Caco-2 (cell line): ENCODE data around the gene ELOVL3. TPM values are rescaled to one million over a fixed set of nuclear protein-coding genes. Genes with fewer than 3 reads are reported as not detected.

Experiments
- BruUV-seq: library from RNA; stranded (reverse); fragments of 400-500 nt; replicated peaks from 2 replicates; lab custom pipeline; 2021; lab: Mats Ljungman, UMichigan
- CTCF ChIA-PET: fragments of 300-600 bp; sonication (Branson Sonifier 250); formaldehyde crosslinking; loops from one replicate; lab custom pipeline; 2022; ENCODE audit warnings: antibody characterized with exemption; lab: Charles Lee
- POLR2A ChIA-PET: fragments of 300-600 bp; sonication (Branson Sonifier 250); formaldehyde crosslinking; loops from one replicate; lab custom pipeline; 2022; ENCODE audit warnings: antibody characterized with exemption; lab: Charles Lee
- DNase-seq, 2 experiments: peaks; one replicate each; pipeline versions ENCODE4 v3.0.0 to v3.0.0-alpha.2; 2020 to 2022
- H3K27me3 ChIP-seq: replicated peaks from 2 replicates; pipeline ENCODE4 v1.6.0; 2011; ENCODE audit warnings: low read length; ENCODE audit not compliant: control insufficient read depth, insufficient read depth
- H3K36me3 ChIP-seq: 2 replicates; pipeline ENCODE4 v1.5.1; 2011; ENCODE audit warnings: low read length; ENCODE audit not compliant: control insufficient read depth, insufficient read depth
- H3K4me1 ChIP-seq: fragments of 250-450 bp; sonication (Bioruptor Pico); 2 replicates; pipeline ENCODE4 v1.5.1; 2020; ENCODE audit warnings: mild to moderate bottlenecking
- H3K4me3 ChIP-seq: 2 replicates; pipeline ENCODE4 v1.5.1; 2011; ENCODE audit warnings: low read depth, mild to moderate bottlenecking, control low read depth, low read length
- H3K9me3 ChIP-seq: fragments of 250-450 bp; sonication (Bioruptor Pico); 2 replicates; pipeline ENCODE4 v1.5.1; 2020; ENCODE audit warnings: mild to moderate bottlenecking, moderate library complexity
- H3K27ac Mint-ChIP-seq: one replicate; pipeline ENCODE4 v1.8.0; 2022; ENCODE audit warnings: mixed read lengths; ENCODE audit not compliant: unreplicated experiment
- H3K27me3 Mint-ChIP-seq: one replicate; pipeline ENCODE4 v1.8.0; 2022; ENCODE audit warnings: mixed read lengths; ENCODE audit not compliant: insufficient read depth, unreplicated experiment
- H3K36me3 Mint-ChIP-seq: one replicate; pipeline ENCODE4 v1.8.0; 2022; ENCODE audit warnings: mild to moderate bottlenecking, mixed read lengths; ENCODE audit not compliant: insufficient read depth, unreplicated experiment
- H3K4me1 Mint-ChIP-seq: one replicate; pipeline ENCODE4 v1.8.0; 2022; ENCODE audit warnings: low read depth, mixed read lengths; ENCODE audit not compliant: unreplicated experiment
- H3K4me3 Mint-ChIP-seq: one replicate; pipeline ENCODE4 v1.8.0; 2022; ENCODE audit warnings: mild to moderate bottlenecking, moderate library complexity, mixed read lengths; ENCODE audit not compliant: unreplicated experiment
- H3K9me3 Mint-ChIP-seq: one replicate; pipeline ENCODE4 v1.8.0; 2022; ENCODE audit warnings: mixed read lengths; ENCODE audit not compliant: unreplicated experiment
- CTCF ChIP-seq, 2 experiments: fragments of 200-600 bp in 1 of 2; IDR thresholded peaks; 1 replicate in 1 of 2; 2 replicates in 1 of 2; pipeline versions ENCODE4 v1.5.1 to v1.8.0; 2011 to 2022; ENCODE audit warnings: antibody characterized with exemption in 1 of 2, control low read depth in 1 of 2, inconsistent platforms in 1 of 2, low read depth in 1 of 2, low read length in 1 of 2, mild to moderate bottlenecking in 1 of 2, moderate library complexity in 1 of 2; ENCODE audit not compliant: insufficient read depth in 1 of 2, severe bottlenecking in 1 of 2, unreplicated experiment in 1 of 2
- intact Hi-C: fragments of 100-400 bp; cut with micrococcal nuclease; formaldehyde crosslinking; loops from one replicate; pipeline ENCODE4 v1.10.0; 2022; ENCODE audit not compliant: unreplicated experiment
- total RNA-seq: library from RNA; stranded (reverse); gene quantifications from 2 replicates; pipeline ENCODE4 v1.2.3, GENCODE V29; 2022

ELOVL3 gene
- total RNA-seq, 1 experiment from 2014 or later, result 2.2 TPM

DNA sequence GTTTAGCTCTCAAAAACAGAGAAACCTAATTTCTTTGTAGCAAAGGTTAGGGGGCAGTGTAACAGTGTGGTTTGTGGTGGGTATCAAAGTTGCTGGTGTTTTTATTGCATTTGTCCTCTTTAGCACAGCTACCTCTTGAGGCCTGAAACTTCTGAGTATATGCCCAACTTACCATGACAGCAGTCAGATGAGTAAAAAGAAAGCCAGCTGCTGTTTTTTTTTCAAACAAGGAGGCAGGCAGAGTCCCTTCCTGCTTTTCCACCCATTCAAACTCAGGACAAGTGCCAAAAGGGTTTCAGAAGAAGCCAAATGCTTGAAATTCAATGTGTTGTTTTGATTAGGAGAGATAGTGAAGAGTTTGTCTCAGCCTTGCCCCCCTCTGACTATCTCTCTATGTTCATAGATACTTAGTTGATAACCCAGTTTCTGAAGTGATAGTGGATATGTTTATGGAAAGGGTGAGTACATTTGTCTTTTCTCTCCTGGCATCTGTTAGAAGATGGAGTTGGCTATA, 42.3 kb downstream of the ELOVL3 start:
- H3K27ac Mint-ChIP-seq, result no peak overlapping the region
- H3K9me3 Mint-ChIP-seq, result no peaks in the 10 kb centered on the region
- ChIA-PET POLR2A (interaction anchor here (0.8 kb wide), 1 partner anchor 23 kb away, joined by 3 read pairs; the partner anchor contains the start of gene GBF1), CTCF (interaction anchor here (1.0 kb wide), 1 partner anchor 84 kb away, joined by 3 read pairs; no protein-coding TSS in a partner anchor)
- DNase-seq, result no peak
- TF ChIP-seq CTCF (IDR thresholded peaks at IDR 0.05; ENCODE audit: insufficient read depth in 1 of 2, low read depth in 1 of 2, low read length in 1 of 2, severe bottlenecking in 1 of 2, unreplicated experiment in 1 of 2), result no peak
- Histone ChIP-seq H3K4me1 (no peaks in the 10 kb centered on the region), H3K9me3 (no peaks in the 10 kb centered on the region), H3K4me3 (no peak overlapping the region), H3K27me3 (no peaks in the 10 kb centered on the region), H3K36me3 (peaks cover 2% of the 10 kb centered on the region)
- peaks cover 7% of the 10 kb centered on the region for H3K4me1 Mint-ChIP-seq
- H3K27me3 Mint-ChIP-seq, result no peaks in the 10 kb centered on the region
- no peak overlapping the region for H3K4me3 Mint-ChIP-seq
- intact Hi-C loops, result no loop called here
- no TSS peak for BruUV-seq
- peaks cover 18% of the 10 kb centered on the region for H3K36me3 Mint-ChIP-seq

DNA sequence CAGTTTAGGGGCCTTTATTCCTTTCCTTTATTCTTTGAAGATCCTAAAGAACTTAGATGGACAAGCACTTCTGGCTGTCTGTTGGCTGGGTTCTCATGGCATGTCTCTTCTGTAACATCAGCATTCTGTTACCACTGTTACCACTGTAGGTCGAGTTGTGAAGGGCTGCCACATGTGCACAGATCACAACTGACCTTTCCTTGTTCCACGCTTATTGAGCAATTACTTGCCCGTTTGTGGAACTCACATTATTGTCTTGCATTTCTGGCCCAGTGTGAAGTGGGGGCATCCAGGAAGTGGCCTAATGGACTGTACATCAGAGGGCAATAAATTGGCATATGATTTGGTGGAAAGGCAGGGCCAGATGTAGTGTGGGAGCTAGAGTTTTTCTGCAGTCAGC, 42.9 kb downstream of the ELOVL3 start:
- POLR2A ChIA-PET, result interaction anchor here (0.6 kb wide), 1 partner anchor 92 kb away, joined by 3 read pairs; no protein-coding TSS in a partner anchor
- H3K9me3 Mint-ChIP-seq, result no peaks in the 10 kb centered on the region
- CTCF ChIA-PET, result no interaction called here

GRCh38 chr10:102274062-102274461, 48.0 kb downstream of the ELOVL3 start:
- H3K4me1 ChIP-seq, result no peaks in the 10 kb centered on the region

More for the DNA sequence above, 42.9 kb downstream of the ELOVL3 start:
- Mint-ChIP-seq H3K27me3 (no peaks in the 10 kb centered on the region), H3K27ac (no peak overlapping the region), H3K4me1 (peaks cover 7% of the 10 kb centered on the region), H3K4me3 (no peak overlapping the region), H3K36me3 (peaks cover 18% of the 10 kb centered on the region)
- no peak for DNase-seq
- intact Hi-C loops, result no loop called here
- no peaks in the 10 kb centered on the region for H3K4me1 ChIP-seq
- no peaks in the 10 kb centered on the region for H3K27me3 ChIP-seq
- H3K4me3 ChIP-seq, result no peak overlapping the region
- peaks cover 2% of the 10 kb centered on the region for H3K36me3 ChIP-seq
- no TSS peak for BruUV-seq
- no peaks in the 10 kb centered on the region for H3K9me3 ChIP-seq
- no peak for TF ChIP-seq CTCF (IDR thresholded peaks at IDR 0.05; ENCODE audit: insufficient read depth in 1 of 2, low read depth in 1 of 2, low read length in 1 of 2, severe bottlenecking in 1 of 2, unreplicated experiment in 1 of 2)

More at GRCh38 chr10:102274062-102274461, 48.0 kb downstream of the ELOVL3 start:
- Histone ChIP-seq H3K9me3 (no peaks in the 10 kb centered on the region), H3K36me3 (no peaks in the 10 kb centered on the region; the same call in 1 of the 2 replicates), H3K27me3 (no peaks in the 10 kb centered on the region), H3K4me3 (no peak overlapping the region)
- Mint-ChIP-seq H3K4me1 (no peaks in the 10 kb centered on the region), H3K27ac (no peak overlapping the region), H3K9me3 (no peaks in the 10 kb centered on the region), H3K4me3 (no peak overlapping the region), H3K27me3 (no peaks in the 10 kb centered on the region), H3K36me3 (peaks cover 28% of the 10 kb centered on the region)
- ChIA-PET POLR2A (no interaction called here), CTCF (no interaction called here)
- no peak for TF ChIP-seq CTCF (IDR thresholded peaks at IDR 0.05; ENCODE audit: insufficient read depth in 1 of 2, low read depth in 1 of 2, low read length in 1 of 2, severe bottlenecking in 1 of 2, unreplicated experiment in 1 of 2)
- no peak for DNase-seq
- intact Hi-C loops, result no loop called here
- no TSS peak for BruUV-seq
